ENCODE measurements around the gene WDR3.

DNA sequence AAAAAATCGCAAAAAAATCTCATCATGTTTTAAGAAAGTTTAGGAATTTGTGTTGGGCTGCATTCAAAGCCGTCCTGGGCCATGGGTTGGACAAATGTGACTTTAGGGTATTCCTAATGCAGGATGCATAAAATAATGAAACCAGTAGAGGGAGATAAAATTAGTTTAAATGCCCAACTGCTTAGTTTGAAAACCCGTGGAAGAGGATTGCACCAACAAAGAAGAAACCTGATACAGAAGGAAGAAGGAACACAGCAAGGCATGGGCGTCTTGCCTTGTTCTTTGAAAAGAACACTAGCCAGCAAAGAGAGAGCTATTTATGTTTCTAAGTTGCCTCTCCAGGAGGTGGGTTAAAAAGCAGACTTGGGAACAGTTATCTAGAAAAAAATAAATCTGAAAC is 37.9 kb downstream of the WDR3 start:
- TF ChIP-seq SRF (IDR thresholded peaks at IDR 0.05; ENCODE audit: low read depth in 2 of 2, low read length in 2 of 2) (no peak), POLR2A (IDR thresholded peaks at IDR 0.05; ENCODE audit: low read depth, low read length) (no peak), CTCF (IDR thresholded peaks at IDR 0.05 in 2 of 3, conservative IDR thresholded peaks at IDR 0.05 in 1 of 3; ENCODE audit: control insufficient read depth in 2 of 3, extremely low read depth in 1 of 3, insufficient read depth in 1 of 3, low read depth in 3 of 3, low read length in 3 of 3) (no peak), NFYB (IDR thresholded peaks at IDR 0.05; ENCODE audit: insufficient read depth, low read depth, low read length) (no peak), TAF1 (IDR thresholded peaks at IDR 0.05; ENCODE audit: borderline replicate concordance, low read depth, low read length) (no peak), ZSCAN29 (IDR thresholded peaks at IDR 0.05) (no peak), REST (IDR thresholded peaks at IDR 0.05; ENCODE audit: low read depth, low read length) (no peak), RB1 (IDR thresholded peaks at IDR 0.05; ENCODE audit: borderline replicate concordance) (no peak)
- TF ChIP-seq, protein P1, sequence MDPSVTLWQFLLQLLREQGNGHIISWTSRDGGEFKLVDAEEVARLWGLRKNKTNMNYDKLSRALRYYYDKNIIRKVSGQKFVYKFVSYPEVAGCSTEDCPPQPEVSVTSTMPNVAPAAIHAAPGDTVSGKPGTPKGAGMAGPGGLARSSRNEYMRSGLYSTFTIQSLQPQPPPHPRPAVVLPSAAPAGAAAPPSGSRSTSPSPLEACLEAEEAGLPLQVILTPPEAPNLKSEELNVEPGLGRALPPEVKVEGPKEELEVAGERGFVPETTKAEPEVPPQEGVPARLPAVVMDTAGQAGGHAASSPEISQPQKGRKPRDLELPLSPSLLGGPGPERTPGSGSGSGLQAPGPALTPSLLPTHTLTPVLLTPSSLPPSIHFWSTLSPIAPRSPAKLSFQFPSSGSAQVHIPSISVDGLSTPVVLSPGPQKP (IDR thresholded peaks at IDR 0.05; ENCODE audit: low read depth, low read length): no peak
- TF ChIP-seq, protein P2, sequence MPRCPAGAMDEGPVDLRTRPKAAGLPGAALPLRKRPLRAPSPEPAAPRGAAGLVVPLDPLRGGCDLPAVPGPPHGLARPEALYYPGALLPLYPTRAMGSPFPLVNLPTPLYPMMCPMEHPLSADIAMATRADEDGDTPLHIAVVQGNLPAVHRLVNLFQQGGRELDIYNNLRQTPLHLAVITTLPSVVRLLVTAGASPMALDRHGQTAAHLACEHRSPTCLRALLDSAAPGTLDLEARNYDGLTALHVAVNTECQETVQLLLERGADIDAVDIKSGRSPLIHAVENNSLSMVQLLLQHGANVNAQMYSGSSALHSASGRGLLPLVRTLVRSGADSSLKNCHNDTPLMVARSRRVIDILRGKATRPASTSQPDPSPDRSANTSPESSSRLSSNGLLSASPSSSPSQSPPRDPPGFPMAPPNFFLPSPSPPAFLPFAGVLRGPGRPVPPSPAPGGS (IDR thresholded peaks at IDR 0.05; ENCODE audit: borderline replicate concordance, insufficient read depth, low read depth, low read length, poor library complexity, severe bottlenecking): no peak
- TF ChIP-seq, protein P3, sequence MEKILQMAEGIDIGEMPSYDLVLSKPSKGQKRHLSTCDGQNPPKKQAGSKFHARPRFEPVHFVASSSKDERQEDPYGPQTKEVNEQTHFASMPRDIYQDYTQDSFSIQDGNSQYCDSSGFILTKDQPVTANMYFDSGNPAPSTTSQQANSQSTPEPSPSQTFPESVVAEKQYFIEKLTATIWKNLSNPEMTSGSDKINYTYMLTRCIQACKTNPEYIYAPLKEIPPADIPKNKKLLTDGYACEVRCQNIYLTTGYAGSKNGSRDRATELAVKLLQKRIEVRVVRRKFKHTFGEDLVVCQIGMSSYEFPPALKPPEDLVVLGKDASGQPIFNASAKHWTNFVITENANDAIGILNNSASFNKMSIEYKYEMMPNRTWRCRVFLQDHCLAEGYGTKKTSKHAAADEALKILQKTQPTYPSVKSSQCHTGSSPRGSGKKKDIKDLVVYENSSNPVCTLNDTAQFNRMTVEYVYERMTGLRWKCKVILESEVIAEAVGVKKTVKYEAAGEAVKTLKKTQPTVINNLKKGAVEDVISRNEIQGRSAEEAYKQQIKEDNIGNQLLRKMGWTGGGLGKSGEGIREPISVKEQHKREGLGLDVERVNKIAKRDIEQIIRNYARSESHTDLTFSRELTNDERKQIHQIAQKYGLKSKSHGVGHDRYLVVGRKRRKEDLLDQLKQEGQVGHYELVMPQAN (conservative IDR thresholded peaks at IDR 0.05): no peak
- TF ChIP-seq, protein P4, sequence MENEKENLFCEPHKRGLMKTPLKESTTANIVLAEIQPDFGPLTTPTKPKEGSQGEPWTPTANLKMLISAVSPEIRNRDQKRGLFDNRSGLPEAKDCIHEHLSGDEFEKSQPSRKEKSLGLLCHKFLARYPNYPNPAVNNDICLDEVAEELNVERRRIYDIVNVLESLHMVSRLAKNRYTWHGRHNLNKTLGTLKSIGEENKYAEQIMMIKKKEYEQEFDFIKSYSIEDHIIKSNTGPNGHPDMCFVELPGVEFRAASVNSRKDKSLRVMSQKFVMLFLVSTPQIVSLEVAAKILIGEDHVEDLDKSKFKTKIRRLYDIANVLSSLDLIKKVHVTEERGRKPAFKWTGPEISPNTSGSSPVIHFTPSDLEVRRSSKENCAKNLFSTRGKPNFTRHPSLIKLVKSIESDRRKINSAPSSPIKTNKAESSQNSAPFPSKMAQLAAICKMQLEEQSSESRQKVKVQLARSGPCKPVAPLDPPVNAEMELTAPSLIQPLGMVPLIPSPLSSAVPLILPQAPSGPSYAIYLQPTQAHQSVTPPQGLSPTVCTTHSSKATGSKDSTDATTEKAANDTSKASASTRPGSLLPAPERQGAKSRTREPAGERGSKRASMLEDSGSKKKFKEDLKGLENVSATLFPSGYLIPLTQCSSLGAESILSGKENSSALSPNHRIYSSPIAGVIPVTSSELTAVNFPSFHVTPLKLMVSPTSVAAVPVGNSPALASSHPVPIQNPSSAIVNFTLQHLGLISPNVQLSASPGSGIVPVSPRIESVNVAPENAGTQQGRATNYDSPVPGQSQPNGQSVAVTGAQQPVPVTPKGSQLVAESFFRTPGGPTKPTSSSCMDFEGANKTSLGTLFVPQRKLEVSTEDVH (IDR thresholded peaks at IDR 0.05; ENCODE audit: low read depth, partially characterized antibody): no peak
